ENCODE data around the gene CMTM7.

- no peak for TF ChIP-seq ELF1 (IDR thresholded peaks at IDR 0.05; ENCODE audit: borderline replicate concordance, low read depth)
- no peak for TF ChIP-seq RAD21 (IDR thresholded peaks at IDR 0.05; ENCODE audit: low read depth)
- no peak for TF ChIP-seq CTCF (IDR thresholded peaks at IDR 0.05 in 2 of 3, conservative IDR thresholded peaks at IDR 0.05 in 1 of 3; ENCODE audit: borderline replicate concordance in 1 of 3, insufficient read depth in 1 of 3, low read depth in 2 of 3, low read length in 2 of 3)
- TF ChIP-seq POLR2A (IDR thresholded peaks at IDR 0.05; ENCODE audit: borderline replicate concordance, extremely low read depth, insufficient read depth, insufficient read length): no peak
- no peak for TF ChIP-seq POLR2AphosphoS5 (IDR thresholded peaks at IDR 0.05; ENCODE audit: low read depth, low read length)
- no peak for TF ChIP-seq SP1 (IDR thresholded peaks at IDR 0.05; ENCODE audit: low read depth)
Measured at GRCh38 chr3:32481791-32482631, 90.4 kb downstream of the CMTM7 start.

All from HCT116 (cell line).